SK-N-MC (cell line): ENCODE measurements around the gene PRDM9.
"Not testable (repeated sequence)": the region's sequence is repeated elsewhere in the genome, so short reads cannot be mapped to it uniquely, and the experiment has no call there.

Experiments used
- EZH2 ChIP-seq: fragments of 200-600 bp; sonication (generic); IDR thresholded peaks from one replicate; pipeline ENCODE4 v1.6.1; 2017; ENCODE audit warnings: antibody characterized with exemption
- POLR2AphosphoS5 ChIP-seq: IDR thresholded peaks from 2 replicates; pipeline ENCODE4 v1.6.1; 2012; ENCODE audit warnings: mild to moderate bottlenecking, low read depth, low read length, borderline replicate concordance

DNA sequence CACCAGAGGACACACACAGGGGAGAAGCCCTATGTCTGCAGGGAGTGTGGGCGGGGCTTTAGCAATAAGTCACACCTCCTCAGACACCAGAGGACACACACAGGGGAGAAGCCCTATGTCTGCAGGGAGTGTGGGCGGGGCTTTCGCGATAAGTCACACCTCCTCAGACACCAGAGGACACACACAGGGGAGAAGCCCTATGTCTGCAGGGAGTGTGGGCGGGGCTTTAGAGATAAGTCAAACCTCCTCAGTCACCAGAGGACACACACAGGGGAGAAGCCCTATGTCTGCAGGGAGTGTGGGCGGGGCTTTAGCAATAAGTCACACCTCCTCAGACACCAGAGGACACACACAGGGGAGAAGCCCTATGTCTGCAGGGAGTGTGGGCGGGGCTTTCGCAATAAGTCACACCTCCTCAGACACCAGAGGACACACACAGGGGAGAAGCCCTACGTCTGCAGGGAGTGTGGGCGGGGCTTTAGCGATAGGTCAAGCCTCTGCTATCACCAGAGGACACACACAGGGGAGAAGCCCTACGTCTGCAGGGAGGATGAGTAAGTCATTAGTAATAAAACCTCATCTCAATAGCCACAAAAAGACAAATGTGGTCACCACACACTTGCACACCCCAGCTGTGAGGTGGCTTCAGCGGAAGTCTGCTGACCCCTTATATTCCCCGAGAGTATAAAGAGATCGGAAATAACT, 20.0 kb downstream of the PRDM9 start:
- not testable (repeated sequence) for TF ChIP-seq POLR2AphosphoS5, EZH2
